AG10803 (cell line): ENCODE results near the gene C1orf198.

Source experiments
- DNase-seq: peaks from one replicate; pipeline ENCODE4 v3.0.0; 2010; ENCODE audit warnings: low read depth
- H3K4me3 ChIP-seq: 2 replicates; pipeline ENCODE4 v1.5.1; 2011; ENCODE audit warnings: mild to moderate bottlenecking, low read length, control low read depth
- TF ChIP-seq, protein P1 (sequence below): conservative IDR thresholded peaks from 2 replicates; pipeline ENCODE4 v1.5.1; 2011; ENCODE audit warnings: mild to moderate bottlenecking, low read length, control low read depth, inconsistent platforms

Gene C1orf198

DNA sequence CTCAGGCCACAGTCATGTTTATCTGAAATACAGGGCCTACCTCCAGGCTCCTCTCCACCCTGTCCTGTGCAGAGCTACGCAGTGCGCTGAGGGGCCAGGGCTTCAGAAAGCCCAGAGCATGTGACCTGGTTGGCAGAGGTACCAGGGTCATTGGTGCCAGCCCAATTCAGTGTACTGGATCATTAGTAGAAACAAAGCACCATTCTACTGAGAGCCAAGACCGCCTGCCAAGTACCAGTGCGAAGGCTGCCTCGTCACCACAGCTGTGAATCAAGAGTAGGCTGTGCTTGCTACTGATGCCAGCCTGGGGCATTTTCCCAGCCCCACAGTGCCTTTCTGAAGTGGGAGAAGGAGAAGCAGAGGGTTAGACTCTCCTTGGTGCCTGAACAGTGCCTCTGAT is 61.3 kb downstream of the C1orf198 start:
- TF ChIP-seq, protein P1, sequence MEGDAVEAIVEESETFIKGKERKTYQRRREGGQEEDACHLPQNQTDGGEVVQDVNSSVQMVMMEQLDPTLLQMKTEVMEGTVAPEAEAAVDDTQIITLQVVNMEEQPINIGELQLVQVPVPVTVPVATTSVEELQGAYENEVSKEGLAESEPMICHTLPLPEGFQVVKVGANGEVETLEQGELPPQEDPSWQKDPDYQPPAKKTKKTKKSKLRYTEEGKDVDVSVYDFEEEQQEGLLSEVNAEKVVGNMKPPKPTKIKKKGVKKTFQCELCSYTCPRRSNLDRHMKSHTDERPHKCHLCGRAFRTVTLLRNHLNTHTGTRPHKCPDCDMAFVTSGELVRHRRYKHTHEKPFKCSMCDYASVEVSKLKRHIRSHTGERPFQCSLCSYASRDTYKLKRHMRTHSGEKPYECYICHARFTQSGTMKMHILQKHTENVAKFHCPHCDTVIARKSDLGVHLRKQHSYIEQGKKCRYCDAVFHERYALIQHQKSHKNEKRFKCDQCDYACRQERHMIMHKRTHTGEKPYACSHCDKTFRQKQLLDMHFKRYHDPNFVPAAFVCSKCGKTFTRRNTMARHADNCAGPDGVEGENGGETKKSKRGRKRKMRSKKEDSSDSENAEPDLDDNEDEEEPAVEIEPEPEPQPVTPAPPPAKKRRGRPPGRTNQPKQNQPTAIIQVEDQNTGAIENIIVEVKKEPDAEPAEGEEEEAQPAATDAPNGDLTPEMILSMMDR, result no peak
- no peak for DNase-seq
- no peak overlapping the region for H3K4me3 ChIP-seq

DNA sequence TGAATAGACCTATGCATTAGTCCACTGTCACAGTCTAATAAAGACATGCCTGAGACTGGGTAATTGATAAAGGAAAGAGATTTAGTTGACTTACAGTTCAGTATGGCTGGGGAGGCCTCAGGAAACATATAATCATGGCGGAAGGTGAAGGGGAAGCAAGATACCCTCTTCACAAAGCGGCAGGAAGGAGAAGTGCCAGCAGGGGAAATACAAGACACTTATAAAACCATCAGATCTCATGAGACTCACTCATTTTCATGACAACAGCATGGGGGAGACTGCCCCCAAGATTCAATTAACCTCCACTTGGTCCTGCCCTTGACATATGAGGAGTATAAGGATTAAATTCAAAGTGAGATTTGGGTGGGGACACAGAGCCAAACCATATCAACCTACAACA is 61.8 kb downstream of the C1orf198 start:
- DNase-seq, result no peak
- TF ChIP-seq, protein P1, result no peak
- no peak overlapping the region for H3K4me3 ChIP-seq

DNA sequence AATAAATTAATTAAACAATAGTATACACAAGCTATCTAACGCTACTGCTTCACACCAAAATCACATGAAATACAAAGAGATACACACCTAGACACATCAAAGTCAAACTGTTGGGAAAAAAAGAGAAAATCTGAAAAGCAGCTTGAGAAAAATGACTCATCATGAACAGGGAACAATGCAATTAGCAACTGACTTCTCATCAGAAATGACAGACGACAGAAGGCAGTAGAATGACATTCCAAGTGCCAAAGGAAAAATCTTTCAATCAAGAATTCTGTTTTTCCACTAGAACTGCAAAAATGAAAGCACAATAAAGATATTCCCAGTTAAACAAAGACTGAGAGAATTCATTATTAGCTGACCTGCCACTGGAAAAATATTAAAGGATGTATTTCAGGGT is 63.9 kb downstream of the C1orf198 start:
- no peak overlapping the region for H3K4me3 ChIP-seq
- TF ChIP-seq, protein P1, result no peak
- DNase-seq, result no peak

DNA sequence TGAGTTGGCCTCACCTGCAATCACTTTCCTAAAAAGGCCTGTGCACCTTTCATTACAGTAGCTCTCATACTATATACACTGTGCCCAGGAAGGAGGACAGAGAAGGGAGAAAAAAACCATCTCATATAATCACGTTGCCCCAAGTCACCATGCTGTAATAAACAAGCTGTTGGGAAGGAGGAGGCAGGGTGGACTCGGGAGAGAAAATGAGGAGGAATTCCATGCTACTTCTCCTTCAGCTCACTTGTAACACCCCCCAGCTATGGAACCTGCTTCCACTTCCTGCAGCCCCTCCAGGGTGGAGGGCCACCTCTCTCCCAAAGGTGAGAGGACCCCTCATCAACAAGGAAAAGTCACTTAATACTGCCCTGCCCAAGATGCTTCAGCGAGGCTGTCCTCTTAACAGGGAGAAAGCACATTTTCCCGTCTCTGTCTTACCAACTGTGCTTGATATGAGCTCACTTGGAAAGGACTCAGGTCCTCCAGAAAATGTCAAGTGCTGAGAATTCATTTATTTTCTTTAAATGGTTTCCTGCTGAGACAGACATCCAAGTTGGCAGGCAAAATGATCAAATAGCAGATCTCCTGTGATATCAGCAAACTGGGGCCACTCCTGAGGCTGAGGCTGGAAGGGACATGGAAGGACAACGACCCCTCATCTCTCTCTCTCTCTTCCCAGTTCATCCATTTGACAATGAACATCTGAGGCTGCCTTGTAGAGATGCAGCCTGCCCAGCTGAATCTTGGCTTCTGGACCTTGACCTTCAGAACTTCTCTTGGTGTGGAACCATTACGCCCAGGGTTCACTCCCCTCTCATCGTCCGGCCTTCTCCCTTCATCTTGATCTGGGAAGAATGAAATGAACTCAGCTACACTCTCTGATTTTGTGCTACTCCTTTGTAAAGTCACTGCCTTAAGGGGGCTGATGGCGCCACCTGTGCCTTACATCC is 67.2 kb downstream of the C1orf198 start:
- H3K4me3 ChIP-seq, result no peak overlapping the region
- no peak for DNase-seq
- TF ChIP-seq, protein P1, result no peak

DNA sequence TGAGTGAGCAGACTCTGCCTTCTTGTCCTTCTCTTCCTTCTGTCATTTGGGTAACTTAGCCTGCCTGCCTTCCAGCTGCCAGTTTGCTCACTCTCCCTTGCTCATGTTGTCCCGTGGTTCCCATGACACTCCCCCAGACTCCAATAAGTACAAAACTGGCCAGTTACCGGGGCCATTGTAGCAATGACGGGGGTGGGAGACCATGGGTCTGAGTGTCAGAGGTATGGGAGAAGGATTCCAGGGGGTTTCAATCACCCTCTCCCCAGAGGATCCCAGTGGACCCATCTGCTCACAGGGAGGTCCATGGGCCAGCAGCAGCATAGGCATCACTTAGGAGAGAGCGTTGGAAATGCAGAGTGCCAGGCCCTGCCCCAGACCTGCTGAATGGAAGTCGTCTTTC is 69.8 kb downstream of the C1orf198 start:
- H3K4me3 ChIP-seq, result no peak overlapping the region
- DNase-seq, result no peak
- TF ChIP-seq, protein P1, result no peak

DNA sequence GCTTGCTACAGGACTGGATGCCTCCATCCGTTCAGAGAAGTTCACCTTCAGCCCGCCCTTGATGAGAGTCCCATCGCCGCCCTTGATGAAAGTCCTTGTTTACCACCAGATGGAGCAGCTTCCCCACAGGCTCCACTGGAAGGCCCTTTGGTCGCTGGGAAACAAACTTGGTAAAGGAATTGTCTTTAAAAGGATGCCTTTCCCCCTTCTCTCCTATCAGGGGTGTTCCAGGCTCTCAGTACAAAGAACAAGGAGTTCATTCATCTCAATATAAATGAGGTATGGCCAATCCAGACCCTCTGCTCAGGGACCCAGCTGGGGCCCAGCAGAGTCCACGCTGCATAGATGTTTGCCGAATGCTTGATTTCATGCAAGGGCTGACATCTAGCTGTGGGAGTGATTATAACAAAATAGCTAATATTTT is 70.4 kb downstream of the C1orf198 start:
- TF ChIP-seq, protein P1, result peak; percentile 94
- DNase-seq, result peak; percentile 77
- no peak overlapping the region for H3K4me3 ChIP-seq

DNA sequence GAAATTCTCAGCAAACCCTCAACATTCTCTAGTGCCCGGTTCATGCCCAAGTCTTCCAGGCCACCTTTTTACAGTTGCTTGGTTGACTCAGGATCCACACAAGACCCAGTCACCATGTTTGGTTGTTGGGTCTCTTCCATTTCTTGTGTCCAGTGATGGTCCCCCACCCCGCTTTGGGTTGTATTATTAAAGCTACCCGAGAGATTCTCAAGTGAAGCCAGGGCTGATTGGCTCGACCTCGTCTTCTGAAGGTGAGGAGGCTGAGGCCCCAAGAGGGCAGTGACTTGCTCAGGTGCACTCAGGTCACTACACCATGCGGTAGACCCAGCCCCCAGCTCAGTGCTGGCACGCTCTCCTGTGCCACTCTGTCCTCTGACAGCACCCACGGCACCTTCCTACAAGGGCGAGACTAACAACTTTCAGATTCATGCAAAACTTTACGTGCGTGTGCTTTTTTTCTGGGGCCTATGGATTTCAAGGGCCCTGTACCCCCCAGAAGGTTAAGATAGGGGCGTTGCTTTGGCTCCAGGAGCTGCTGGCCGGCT is 70.9 kb downstream of the C1orf198 start:
- TF ChIP-seq, protein P1, result no peak
- no peak for DNase-seq
- H3K4me3 ChIP-seq, result no peak overlapping the region
